Limb (tissue), 2 donors: ENCODE results near the gene TNPO2.

Source experiments
- DNase-seq, 2 donors: peaks; one replicate each; pipeline ENCODE4 v3.0.0-alpha.2; 2016; ENCODE audit errors: extremely low spot score in 2 of 2

TNPO2 gene

DNA sequence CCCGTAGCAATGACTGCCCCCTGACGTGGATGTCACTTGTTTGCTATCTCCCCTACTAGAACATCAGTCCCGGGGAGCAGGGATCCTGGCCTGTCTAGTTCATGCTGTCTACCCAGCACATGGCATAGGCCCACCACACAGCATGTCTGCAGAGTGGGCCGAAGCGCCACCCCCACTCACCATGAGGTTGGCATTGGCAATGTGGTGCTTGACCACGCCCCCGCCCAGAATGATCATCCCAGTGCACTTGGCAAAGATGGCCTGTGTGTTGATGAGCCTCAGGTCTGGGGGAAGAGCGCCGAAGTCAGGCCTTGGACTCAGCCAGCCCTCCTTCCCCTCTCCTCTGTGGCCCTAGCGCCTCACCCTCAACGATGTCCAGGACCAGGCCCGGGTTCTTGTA is 46.8 kb downstream of the TNPO2 start:
- DNase-seq: no peak

DNA sequence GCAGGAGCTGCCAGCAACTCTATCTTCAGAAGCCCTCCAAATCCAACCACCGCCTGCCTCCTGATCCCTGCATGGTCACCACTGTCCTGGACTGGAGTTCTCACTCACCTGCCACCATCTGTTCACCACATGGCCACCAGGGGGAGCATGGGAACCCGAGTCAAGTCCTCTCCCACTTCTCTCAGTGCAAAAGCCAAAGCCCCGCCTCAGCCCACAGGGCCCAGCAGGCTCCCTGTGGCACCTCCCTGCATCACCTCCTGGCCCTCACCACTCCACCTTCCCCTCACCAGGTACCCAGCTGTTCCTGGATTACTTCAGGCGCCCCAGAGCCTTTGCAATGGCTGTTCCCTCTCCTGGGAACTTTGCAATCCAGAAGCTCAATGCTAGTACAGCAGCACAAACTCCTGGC is 47.3 kb downstream of the TNPO2 start:
- peak; percentile 42 to 89 for DNase-seq

DNA sequence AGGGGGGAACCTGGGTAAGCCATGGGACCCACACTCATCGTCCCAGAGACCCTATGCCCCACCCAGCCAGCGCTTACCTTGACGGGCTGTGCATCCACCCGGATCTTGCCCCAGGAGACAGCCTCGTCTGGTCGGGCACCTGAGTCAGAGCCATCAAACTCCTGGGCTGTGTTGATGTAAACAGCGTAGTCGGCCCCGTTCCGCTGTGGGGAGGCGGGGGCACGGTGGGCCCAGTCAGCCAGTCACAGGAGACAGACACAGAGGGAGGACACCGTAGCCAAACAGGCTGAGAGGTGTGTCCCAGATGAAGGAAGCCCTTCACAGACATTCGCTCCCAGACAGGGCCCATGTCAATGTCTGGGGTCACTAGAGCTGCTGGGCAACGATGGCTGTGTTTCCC is 47.8 kb downstream of the TNPO2 start:
- peak in 1 of 2 donors; percentile 24 for DNase-seq

DNA sequence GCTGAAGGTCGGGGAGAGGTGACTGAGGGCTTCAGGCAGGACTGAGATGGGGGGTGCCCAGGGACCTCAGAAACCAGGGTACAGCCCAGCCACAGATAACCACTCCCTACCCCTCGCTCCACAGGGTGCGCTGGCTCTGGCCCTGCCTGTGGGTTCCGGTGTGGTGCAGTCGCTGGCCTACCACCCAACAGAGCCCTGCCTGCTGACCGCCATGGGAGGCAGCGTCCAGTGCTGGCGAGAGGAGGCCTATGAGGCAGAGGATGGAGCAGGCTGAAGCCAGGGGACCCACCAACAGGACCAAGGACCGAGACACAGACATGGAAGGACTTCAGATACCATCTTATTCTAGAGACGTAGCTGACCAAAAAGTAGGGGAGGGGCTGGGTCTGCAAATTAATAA is 48.3 kb downstream of the TNPO2 start:
- no peak for DNase-seq

DNA sequence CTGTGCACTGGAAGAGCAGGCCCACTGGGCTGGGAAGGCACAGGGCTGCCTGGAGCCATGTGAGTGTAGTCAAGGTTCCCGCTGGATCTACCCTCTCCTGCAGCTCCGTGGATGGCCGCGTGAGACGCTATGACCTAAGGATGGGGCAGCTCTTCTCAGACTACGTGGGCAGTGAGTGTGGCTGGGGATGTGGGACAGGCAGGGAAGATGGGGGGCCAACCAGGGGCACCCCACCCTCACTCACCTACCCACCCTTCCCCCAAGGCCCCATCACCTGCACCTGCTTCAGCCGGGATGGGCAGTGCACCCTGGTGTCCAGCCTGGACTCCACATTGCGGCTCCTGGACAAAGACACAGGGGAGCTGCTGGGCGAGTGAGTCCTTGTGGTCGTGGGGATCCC is 51.0 kb downstream of the TNPO2 start:
- DNase-seq: peak in 1 of 2 donors; percentile 29

DNA sequence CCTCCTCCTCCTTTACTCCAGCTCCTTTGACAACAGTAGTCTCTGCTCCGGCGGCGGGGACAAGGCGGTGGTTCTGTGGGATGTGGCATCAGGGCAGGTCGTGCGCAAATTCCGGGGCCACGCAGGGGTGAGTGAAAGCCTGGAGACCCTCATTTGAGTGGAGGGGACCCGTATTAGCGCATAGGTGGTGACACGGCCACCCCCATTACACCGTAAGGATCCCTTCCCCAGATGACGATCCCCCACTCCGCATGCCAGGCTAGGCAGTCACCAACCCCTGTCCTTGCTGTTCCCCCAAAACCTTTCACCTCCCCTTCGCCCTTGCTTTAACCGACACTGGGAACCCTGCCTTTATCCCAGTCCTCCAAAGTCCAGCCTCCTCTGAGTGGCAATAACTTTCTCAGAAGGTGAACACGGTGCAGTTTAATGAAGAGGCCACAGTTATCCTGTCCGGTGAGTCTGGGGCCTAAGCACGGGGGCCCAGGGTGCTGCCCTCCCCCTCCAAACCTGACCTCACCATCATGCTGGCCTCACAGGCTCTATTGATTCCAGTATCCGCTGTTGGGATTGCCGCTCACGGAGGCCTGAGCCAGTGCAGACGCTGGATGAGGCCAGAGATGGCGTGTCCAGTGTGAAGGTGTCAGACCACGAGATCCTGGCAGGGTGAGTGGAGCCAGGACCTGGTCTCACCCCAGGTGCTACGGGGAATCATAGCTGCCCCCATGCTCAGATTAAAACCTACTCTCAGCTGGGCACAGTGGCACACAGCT is 53.4 kb downstream of the TNPO2 start:
- peak in 1 of 2 donors; percentile 27 for DNase-seq

DNA sequence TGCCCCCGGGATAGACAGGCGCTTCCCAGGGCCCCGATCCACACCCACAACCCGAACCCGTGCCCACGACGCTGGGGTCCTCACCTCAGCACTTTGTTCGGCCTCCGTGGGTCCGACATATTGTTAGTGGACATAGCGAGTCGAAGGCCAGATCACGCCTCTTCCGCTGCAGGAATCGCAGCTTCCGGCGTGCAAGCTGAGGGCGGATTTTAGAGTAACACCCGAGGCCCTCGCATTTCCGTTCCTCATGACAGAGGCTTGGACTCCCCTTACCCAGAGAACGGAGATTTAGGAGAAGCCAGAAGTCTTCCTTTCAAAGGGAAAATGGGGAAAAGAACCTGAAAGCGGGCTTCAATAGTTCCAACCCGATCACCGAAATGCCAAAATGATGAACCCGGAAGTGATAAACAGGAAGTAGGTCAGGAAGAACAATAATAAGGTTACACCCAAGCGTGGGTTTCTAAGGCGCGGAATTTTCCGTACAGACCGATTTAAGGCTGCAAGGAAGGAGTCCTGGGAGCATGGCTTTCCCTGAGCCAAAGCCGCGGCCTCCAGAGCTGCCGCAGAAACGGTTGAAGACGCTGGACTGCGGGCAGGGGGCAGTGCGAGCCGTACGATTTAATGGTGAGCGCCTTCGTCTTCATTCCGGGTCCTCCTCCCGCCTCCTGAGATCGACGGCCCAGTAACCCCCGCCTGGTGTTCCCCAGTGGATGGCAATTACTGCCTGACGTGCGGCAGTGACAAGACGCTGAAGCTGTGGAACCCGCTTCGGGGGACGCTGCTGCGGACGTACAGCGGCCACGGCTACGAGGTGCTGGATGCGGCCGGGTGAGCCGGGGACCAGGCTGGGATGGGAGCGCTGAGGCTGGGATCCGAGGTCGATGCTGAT is 54.2 kb downstream of the TNPO2 start:
- DNase-seq: peak; percentile 84 to 88

DNA sequence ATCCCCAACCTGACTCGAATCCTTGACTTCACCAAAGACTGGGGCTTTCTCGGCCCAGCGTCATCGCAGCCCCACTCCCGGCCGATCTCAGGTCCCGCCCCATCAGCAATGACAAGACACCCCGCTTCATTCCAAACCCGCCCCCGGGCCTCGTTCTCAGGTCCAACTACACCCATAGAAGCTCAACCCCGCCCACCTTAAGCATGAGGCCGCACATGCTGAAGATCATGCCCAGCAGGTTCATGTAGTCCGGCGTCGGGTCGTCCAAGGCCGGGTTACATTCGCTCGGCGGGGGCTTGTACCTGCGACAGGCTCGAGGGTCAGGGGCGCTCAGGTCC is 54.8 kb downstream of the TNPO2 start:
- no peak for DNase-seq

DNA sequence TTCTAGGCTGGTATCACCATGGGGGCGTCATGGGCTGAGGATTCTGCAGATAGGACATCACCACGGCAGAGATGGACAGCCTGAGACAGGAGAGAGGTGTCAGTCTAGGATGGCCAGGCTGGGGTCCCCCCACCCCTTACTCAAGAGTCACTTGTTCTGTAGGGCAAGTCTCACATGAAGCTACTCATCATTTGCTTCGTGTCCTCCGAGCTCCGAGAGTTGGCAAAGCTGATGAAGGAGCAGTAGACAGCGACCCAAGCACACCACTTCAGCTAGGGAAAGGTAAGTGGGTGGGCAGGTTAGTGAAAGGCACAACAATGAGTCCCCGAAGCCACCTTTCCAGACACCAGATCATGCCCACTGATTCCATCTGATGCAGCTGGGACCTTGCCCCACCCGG is 55.4 kb downstream of the TNPO2 start:
- peak in 1 of 2 donors; percentile 24 for DNase-seq

DNA sequence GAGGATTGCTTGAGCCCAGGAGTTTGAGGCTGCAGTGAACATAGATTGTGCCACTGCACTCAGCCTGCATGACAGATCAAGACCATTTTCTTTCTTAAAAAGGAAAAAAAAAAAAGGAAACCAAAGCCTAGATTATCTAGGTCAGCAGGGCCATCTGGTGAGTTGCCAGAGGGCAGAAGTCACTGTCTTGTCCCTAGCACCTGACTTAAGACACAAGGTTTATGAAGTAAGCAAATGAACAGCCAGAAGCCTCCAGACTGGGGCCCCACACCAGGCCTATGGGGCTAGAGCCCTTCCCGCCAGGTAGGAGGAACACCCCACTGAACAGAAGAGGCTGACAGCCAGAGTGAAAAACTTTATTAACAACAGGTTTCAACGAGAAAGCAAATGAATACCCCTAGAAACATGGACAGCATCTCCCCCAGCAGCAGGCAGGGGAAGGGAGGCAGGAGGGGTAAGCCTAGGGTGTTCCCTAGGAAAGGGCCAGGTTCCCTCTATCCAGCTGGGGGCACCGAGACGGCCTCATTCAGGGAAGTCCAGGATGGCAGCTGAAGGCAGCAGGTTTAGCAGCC is 55.9 kb downstream of the TNPO2 start:
- no peak for DNase-seq

DNA sequence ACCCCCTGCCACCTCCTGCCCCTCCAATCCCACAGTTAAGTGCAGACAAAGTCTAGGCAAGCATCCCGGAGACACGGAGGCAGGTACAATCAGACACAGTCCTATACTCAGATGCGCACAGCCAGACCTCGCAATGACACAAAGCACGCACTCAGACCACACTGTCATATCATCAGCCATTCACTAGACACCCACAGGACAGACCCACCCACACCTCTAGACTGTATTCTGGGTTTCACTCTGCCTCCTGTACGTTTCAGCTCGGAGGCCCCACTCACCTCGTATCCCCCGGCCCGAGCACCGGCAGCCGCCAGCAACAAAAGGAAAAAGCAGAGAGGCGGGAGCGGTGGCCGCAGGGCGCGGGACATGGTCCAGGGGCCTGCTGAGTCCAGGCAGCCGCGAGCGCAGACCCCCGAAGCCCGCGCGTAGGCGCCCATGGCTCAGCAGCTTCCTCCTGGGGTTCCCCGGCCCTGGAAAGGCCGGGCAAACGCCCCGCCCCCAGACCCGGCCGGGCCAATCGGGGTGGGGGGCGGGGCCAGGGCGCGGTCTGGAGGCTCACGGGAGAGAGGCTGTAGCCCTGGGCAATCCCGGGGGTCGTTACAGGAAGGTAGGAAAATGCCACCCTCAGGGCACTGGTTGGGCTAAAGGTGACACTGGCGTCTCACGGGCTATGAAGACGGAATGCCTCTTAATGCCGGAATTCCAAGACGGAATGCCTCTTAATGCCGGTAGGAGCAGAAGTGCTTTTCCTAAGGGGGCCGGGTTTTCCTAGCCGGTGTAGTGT is 57.3 kb downstream of the TNPO2 start, which contains the start of the genes MAN2B1 and WDR83:
Gene MAN2B1 (minus strand): TSS at position 478 of the 784 bp plus-strand sequence. CDS start 41 bp downstream, at position 437.
Gene WDR83 (plus strand): TSS at position 543 of the 784 bp plus-strand sequence. CDS start 2,984 bp downstream, outside the sequence.
- peak; percentile 75 to 90 for DNase-seq

DNA sequence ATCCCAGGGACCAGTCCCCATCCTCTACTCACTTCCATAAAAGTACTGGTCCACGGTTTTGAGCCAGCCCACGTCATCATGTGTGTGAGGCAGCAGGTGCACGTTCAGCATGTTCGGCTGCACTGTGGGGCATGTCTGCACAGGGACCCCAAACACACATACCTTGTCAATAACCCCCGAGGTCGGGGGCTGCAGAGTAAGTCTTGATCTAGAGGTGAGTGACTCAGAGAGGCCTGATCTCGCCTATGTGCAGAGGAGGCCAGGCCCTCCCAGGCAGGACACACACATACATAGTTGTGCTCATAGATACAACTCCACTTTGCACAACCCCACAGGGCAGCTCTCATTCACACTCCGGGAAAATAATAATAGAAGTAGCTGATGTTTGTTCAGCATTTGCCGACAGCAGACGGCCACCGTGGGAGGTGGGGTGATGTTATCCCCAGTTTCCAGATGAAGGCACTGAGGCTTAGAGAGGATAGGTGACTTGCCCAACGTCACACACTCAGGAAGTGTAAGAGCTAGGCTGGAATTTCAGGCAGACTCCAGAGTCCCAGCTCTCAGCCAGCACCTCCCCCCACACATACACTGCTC is 58.0 kb downstream of the TNPO2 start:
- peak in 1 of 2 donors; percentile 26 for DNase-seq

DNA sequence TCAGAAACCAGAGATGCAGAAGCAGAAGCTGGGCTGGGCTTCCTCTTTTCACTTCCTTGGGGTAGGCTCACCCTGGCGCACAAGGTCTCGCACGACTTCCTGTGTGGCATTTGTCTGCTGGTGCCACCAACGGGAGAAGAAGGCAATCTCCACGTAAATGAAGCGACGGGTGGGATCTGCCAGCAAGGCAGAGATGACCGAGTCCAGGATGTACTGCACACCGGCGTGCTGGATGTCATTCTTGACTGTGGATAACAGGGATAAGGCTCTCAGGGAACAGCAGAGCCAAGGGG is 58.5 kb downstream of the TNPO2 start:
- DNase-seq: peak in 1 of 2 donors; percentile 26

DNA sequence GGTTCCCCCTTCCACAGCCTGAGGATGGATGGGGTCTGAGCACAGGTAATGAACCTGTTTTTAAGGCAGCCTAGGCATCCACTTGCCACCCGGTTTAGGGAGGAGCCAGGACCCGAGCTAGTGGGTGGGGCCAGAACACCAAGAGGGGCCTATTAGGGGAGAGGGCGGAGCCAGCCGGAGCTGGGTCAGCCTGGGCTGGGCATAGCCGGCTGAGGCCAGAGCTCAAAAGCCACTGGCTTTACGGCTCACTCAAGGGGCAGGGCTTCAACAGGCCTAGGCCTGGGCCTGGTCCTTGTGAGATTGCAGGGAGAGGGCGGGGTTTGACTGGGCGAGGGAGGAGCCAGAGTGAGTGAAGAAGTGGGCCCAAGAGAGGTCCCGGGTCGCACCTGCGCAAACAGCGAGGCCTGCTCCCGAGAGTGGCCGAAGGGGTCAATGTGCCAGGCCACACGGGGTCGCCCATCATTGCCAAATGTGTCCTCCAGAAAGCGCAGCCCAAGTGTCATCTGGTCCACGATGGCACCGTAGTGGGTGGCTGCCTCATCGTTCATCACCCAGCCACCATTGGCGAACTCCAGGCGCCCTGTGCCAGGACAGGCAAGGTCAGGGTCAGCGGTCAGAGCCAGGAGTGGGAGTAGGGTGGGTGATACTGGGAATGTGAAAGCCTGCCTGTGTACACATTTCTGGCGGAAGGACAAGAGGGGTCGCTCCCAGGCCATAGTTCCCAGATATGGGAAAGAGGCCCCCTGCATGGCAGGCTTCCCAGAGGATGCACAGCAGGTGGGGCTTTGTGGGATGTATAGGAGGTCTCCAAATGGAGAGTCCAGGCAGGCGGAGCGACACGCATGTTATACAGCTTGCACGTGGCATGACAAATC is 59.1 kb downstream of the TNPO2 start:
- DNase-seq: no peak

DNA sequence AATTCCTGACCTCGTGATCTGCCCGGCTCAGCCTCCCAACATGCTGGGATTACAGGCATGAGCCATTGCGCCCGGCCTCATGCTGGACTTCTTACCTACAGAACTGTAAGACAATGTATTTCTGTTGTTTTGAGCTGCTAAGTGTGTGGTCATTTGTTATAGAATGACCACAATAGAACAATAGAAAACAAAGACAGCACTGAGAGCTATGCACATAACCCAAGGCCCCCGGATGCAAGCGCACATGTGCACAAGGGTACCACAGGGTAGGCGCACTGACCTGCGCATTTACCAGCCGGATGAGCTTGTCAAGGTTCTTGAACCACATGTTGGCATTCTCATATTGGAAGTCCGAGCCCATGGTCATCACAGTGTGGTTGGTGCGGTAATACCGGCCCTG is 62.8 kb downstream of the TNPO2 start:
- no peak for DNase-seq

DNA sequence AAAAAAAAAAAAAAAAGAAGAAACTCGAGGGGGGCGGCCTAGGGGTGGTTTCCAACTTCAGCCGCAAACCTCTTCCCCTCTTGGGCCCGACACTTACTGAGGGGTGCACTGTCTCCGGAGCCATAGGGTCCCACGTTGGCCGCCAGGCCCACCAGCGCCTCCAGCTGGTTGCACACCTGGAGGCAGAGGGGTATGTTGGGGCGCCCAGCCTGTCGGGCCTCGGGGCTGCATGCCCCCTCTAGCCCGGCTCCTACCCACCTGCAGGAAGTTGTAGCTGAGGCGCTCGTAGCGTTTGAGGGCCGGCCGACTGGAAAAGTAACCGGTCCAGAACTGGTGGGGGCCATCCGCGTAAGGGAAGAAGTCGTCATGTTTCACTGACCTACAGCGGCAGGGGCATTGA is 65.8 kb downstream of the TNPO2 start:
- no peak for DNase-seq

DNA sequence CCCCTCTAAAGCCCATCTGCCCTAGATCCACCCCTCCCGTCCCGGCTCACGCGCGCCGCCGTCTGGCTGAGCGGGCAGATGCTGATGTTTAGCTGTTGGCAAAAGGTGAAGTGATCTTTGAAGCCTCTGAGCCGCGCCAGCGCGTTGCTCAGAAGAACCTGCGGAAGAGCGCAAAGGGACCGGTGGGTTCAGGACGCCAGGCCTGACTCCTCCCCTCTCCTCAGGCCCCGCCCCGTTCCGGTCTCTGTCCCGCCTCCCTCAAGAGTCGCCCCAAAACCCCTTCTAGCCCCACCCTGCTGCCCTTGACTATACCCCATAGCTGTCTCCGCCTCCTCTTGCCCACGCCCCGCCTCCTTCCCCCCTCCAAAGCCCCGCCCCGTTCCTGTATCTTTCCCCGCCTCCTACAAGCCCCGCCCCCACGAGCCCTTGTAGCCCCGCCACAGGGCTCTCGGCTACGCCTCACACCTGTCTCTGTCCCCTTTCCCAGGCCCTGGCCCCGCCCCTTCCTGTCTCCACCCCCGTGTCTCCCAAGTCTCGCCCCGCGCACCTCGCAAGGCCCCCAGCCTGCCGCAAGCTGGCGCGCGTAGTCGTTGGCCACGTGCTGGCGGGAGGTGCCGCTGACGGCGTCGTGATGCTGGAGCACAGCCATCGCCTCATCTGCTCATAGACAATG is 66.7 kb downstream of the TNPO2 start:
- DNase-seq: no peak

DNA sequence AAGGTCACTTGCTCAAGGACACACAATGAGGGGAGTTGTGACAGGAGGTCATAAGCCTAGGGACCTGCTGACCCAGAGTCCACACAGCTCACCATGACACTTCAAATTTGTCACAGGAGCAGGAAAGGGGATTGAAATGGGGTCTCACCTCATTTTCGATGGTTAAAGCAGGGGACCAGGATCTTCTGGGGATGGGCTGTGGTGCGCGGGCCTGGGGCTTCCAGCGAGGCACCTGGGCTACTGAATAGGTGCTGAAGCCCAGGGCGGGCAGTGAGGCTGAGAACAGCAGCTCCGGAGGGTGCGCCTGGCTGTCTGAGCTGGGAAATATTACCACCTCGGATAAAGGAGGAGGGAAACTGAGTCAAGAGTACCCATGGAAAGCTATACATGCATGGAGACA is 68.2 kb downstream of the TNPO2 start:
- DNase-seq: no peak

DNA sequence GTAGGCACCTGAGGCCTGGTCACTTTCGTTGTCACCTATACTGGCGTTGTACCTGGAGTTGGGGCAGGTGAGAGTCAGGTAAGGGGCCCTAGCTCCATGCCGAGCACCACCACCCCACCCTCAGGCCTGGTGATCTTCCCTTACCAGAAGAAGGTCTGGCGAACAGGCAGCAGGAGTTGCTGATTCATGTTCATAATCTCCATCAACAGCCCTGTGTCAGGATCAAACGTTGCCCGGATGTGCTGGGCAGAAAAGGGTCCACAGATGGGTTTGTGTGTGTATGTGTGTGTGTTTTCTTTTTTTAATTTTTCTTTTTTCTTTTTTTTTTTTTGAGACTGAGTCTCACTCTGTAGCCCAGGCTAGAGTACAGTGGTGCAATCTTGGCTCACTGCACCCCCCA is 71.5 kb downstream of the TNPO2 start:
- DNase-seq: no peak

DNA sequence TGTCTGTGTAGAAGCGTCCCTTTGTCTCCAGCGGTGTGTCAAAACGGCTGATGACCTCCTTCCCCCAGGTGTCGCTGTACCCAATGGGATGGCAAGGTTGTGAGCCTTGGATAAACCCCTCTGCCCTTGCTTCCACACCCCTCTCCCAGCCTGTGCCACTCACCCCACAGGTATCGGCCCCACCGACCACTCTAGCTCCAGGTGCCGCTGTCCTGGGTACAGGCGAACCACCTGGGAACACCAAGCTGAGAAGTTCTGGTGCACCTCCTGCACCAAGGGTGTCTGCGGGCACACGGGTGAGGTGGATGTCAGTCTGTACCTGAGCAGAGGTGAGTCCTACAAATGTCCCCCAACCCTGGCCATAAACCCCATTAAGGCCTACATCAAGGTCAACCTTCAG is 73.8 kb downstream of the TNPO2 start:
- no peak for DNase-seq
